H1 (cell line): Measurements from ENCODE around the gene TUBGCP3. TPM values are rescaled to one million over a fixed set of nuclear protein-coding genes. Genes with fewer than 3 reads are reported as not detected.

ENCODE experiments used
- CTCF ChIA-PET: fragments of 300-600 bp; sonication (Branson Sonifier 250); formaldehyde crosslinking; loops from one replicate; lab custom pipeline; 2021; ENCODE audit not compliant: partially characterized antibody; lab: Charles Lee
- POLR2A ChIA-PET: fragments of 300-600 bp; sonication (Branson Sonifier 250); formaldehyde crosslinking; loops from one replicate; lab custom pipeline; 2021; ENCODE audit warnings: inconsistent platforms; ENCODE audit not compliant: partially characterized antibody; lab: Charles Lee
- DNase-seq, 2 experiments: peaks; one replicate each; pipeline versions ENCODE4 v3.0.0 to v3.0.0-alpha.2; 2010 to 2022; ENCODE audit warnings: low spot score in 2 of 2, low read depth in 1 of 2, mixed read lengths in 1 of 2
- FAIRE-seq: peaks from 2 replicates; lab custom pipeline; 2011; peaks lifted over from hg19 to GRCh38; lab: Jason Lieb, UNC
- H2AFZ ChIP-seq: 2 replicates; pipeline ENCODE4 v1.8.1; 2012; ENCODE audit warnings: low read length, inconsistent platforms
- H2AK5ac ChIP-seq: 2 replicates; pipeline ENCODE4 v1.6.1; 2013; ENCODE audit warnings: low read depth, low read length
- H2BK120ac ChIP-seq: replicated peaks from 2 replicates; pipeline ENCODE3; 2013; ENCODE audit warnings: low read depth, low read length, inconsistent platforms
- H2BK12ac ChIP-seq: 2 replicates; pipeline ENCODE4 v1.6.1; 2013; ENCODE audit warnings: low read depth, low read length
- H2BK15ac ChIP-seq: 2 replicates; pipeline ENCODE4 v1.6.1; 2013; ENCODE audit warnings: low read length
- H2BK20ac ChIP-seq: 2 replicates; pipeline ENCODE4 v1.6.1; 2013; ENCODE audit warnings: low read length
- H2BK5ac ChIP-seq: 2 replicates; pipeline ENCODE4 v1.6.1; 2013; ENCODE audit warnings: low read depth, low read length
- H3K14ac ChIP-seq: 2 replicates; pipeline ENCODE4 v1.6.1; 2013; ENCODE audit warnings: inconsistent platforms; ENCODE audit not compliant: insufficient read length
- H3K18ac ChIP-seq: 2 replicates; pipeline ENCODE4 v1.6.1; 2013; ENCODE audit warnings: low read length; ENCODE audit errors: extremely low read depth
- H3K23ac ChIP-seq: 2 replicates; pipeline ENCODE4 v1.6.1; 2013; ENCODE audit warnings: inconsistent platforms; ENCODE audit not compliant: insufficient read length
- H3K23me2 ChIP-seq: 2 replicates; pipeline ENCODE4 v1.6.1; 2013; ENCODE audit warnings: low read depth, low read length
- H3K27ac ChIP-seq: 2 replicates; pipeline ENCODE4 v1.6.1; 2011; ENCODE audit warnings: low read depth, low read length, inconsistent platforms
- H3K27me3 ChIP-seq, 4 experiments: replicated peaks in 1 of 4; 1 replicate in 1 of 4; 2 replicates in 3 of 4; pipeline versions ENCODE4 v1.6.1 to v1.8.1; 2011 to 2013; ENCODE audit warnings: low read length in 3 of 4, mild to moderate bottlenecking in 3 of 4, inconsistent platforms in 2 of 4, mixed read lengths in 2 of 4, moderate library complexity in 1 of 4; ENCODE audit not compliant: control insufficient read depth in 3 of 4, insufficient read depth in 3 of 4; ENCODE audit errors: extremely low read depth in 1 of 4
- H3K36me3 ChIP-seq, 4 experiments: 2 replicates each; pipeline versions ENCODE4 v1.6.1 to v1.8.1; 2011 to 2013; ENCODE audit warnings: mild to moderate bottlenecking in 4 of 4, low read length in 3 of 4, moderate library complexity in 2 of 4, control low read depth in 1 of 4, inconsistent platforms in 1 of 4; ENCODE audit not compliant: insufficient read depth in 4 of 4, control insufficient read depth in 2 of 4
- H3K4ac ChIP-seq: replicated peaks from 2 replicates; pipeline ENCODE3; 2013; ENCODE audit warnings: low read length, low read depth, mixed read lengths, inconsistent platforms; ENCODE audit not compliant: insufficient read length
- H3K4me1 ChIP-seq, 4 experiments: replicated peaks in 1 of 4; 1 replicate in 1 of 4; 2 replicates in 3 of 4; pipeline versions ENCODE4 v1.6.1 to v1.8.1; 2011 to 2013; ENCODE audit warnings: low read length in 3 of 4, inconsistent platforms in 2 of 4, mixed read lengths in 1 of 4; ENCODE audit not compliant: insufficient read depth in 4 of 4, control insufficient read depth in 3 of 4
- H3K4me2 ChIP-seq, 2 experiments: 2 replicates each; pipeline versions ENCODE4 v1.6.1 to v1.8.1; 2011 to 2013; ENCODE audit warnings: low read depth in 2 of 2, low read length in 2 of 2, control low read depth in 1 of 2, inconsistent platforms in 1 of 2, mild to moderate bottlenecking in 1 of 2; ENCODE audit not compliant: insufficient read depth in 1 of 2
- H3K4me3 ChIP-seq, 4 experiments: fragments of 200-600, 300-600 bp in 1 of 4; sonication (generic), shearing (Covaris generic), sonication (Bioruptor Twin) in 1 of 4; 2 replicates each; pipeline versions ENCODE4 v1.5.1 to v1.8.1; 2011 to 2016; ENCODE audit warnings: low read length in 4 of 4, low read depth in 3 of 4, control low read depth in 2 of 4, inconsistent platforms in 2 of 4, mild to moderate bottlenecking in 2 of 4, mixed read lengths in 1 of 4, moderate library complexity in 1 of 4; ENCODE audit not compliant: insufficient read depth in 2 of 4; ENCODE audit errors: extremely low read depth in 1 of 4
- H3K56ac ChIP-seq: replicated peaks from 2 replicates; pipeline ENCODE3; 2013; ENCODE audit warnings: low read depth, mild to moderate bottlenecking, mixed read lengths, low read length, inconsistent platforms; ENCODE audit not compliant: insufficient read length
- H3K79me1 ChIP-seq: 2 replicates; pipeline ENCODE4 v1.6.1; 2013; ENCODE audit warnings: low read depth, low read length, control low read depth
- H3K79me2 ChIP-seq, 2 experiments: 2 replicates each; pipeline versions ENCODE4 v1.6.1 to v1.8.1; 2012 to 2013; ENCODE audit warnings: low read length in 2 of 2, mild to moderate bottlenecking in 2 of 2, inconsistent platforms in 1 of 2; ENCODE audit not compliant: insufficient read depth in 2 of 2, control insufficient read depth in 1 of 2
- H3K9ac ChIP-seq, 4 experiments: replicated peaks in 1 of 4; 1 replicate in 1 of 4; 2 replicates in 3 of 4; pipeline versions ENCODE4 v1.6.1 to v1.8.1; 2011 to 2013; ENCODE audit warnings: low read depth in 3 of 4, low read length in 3 of 4, control low read depth in 2 of 4, mild to moderate bottlenecking in 2 of 4, moderate library complexity in 2 of 4, inconsistent platforms in 1 of 4; ENCODE audit errors: extremely low read depth in 1 of 4
- H3K9me3 ChIP-seq, 2 experiments: 2 replicates each; pipeline versions ENCODE4 v1.6.1 to v1.8.1; 2012 to 2013; ENCODE audit warnings: mild to moderate bottlenecking in 2 of 2, moderate library complexity in 2 of 2, control low read depth in 1 of 2, inconsistent platforms in 1 of 2, low read depth in 1 of 2, low read length in 1 of 2, mixed read lengths in 1 of 2; ENCODE audit not compliant: insufficient read depth in 2 of 2
- H4K20me1 ChIP-seq, 2 experiments: replicated peaks in 1 of 2; 2 replicates each; pipeline versions ENCODE3 to v1.8.1; 2011 to 2013; ENCODE audit warnings: inconsistent platforms in 2 of 2, low read length in 2 of 2, mild to moderate bottlenecking in 1 of 2; ENCODE audit not compliant: insufficient read depth in 2 of 2, control insufficient read depth in 1 of 2
- H4K5ac ChIP-seq: 2 replicates; pipeline ENCODE4 v1.6.1; 2013; ENCODE audit warnings: low read length, low read depth, mixed read lengths, inconsistent platforms; ENCODE audit not compliant: insufficient read length
- H4K8ac ChIP-seq: 2 replicates; pipeline ENCODE4 v1.8.0; 2013; ENCODE audit warnings: mild to moderate bottlenecking, moderate library complexity, low read length, inconsistent platforms; ENCODE audit not compliant: insufficient read depth; ENCODE audit errors: extremely low read depth
- H4K91ac ChIP-seq: replicated peaks from 2 replicates; pipeline ENCODE3; 2013; ENCODE audit warnings: low read length, mixed read lengths, inconsistent platforms; ENCODE audit not compliant: insufficient read length
- CREB1 ChIP-seq: IDR thresholded peaks from 2 replicates; pipeline ENCODE4 v1.6.1; 2012; ENCODE audit warnings: inconsistent platforms
- CTBP2 ChIP-seq: IDR thresholded peaks from 2 replicates; pipeline ENCODE4 v1.7.0; 2011; ENCODE audit warnings: borderline replicate concordance, mild to moderate bottlenecking, moderate library complexity, mixed read lengths, low read length; ENCODE audit not compliant: insufficient read depth, insufficient read length
- EZH2 ChIP-seq: fragments of 200-600 bp; sonication (generic); IDR thresholded peaks from 2 replicates; pipeline ENCODE4 v1.7.1; 2012; ENCODE audit warnings: low read depth, mild to moderate bottlenecking, moderate library complexity, low read length, inconsistent platforms; ENCODE audit not compliant: severe bottlenecking
- YY1 ChIP-seq: IDR thresholded peaks from 2 replicates; pipeline ENCODE4 v1.6.1; 2011; ENCODE audit warnings: low read depth, mild to moderate bottlenecking, low read length
- WGBS, 2 experiments: shearing (Covaris generic) in 1 of 2; methylation state at CpG; one replicate each; pipeline versions ENCODE4 v1.1.6 to v1.1.7; 2013 to 2015; ENCODE audit warnings: low lambda C conversion rate in 2 of 2, mixed read lengths in 2 of 2, inconsistent platforms in 1 of 2, low coverage in 1 of 2, missing lambda C conversion rate in 1 of 2; ENCODE audit not compliant: insufficient replicate concordance in 2 of 2, insufficient coverage in 1 of 2, insufficient read length in 1 of 2; ENCODE audit errors: extremely low coverage in 1 of 2, missing lambda C conversion rate in 1 of 2; 5-methylcytosine and 5-hydroxymethylcytosine counted together
- polyA plus RNA-seq, 7 experiments: library from polyadenylated mRNA; depleted of rRNA in 3 of 7; stranded (reverse) in 5 of 7; unstranded in 2 of 7; fragments of >200 nt in 5 of 7; fragments of 200-250 nt in 2 of 7; gene quantifications; 1 replicate in 5 of 7; 2 replicates in 1 of 7; 4 replicates in 1 of 7; pipeline versions ENCODE4 v1.2.1 to v1.2.3, GENCODE V29; 2011 to 2013; ENCODE audit warnings: missing spikeins in 2 of 7, mixed read lengths in 2 of 7
- total RNA-seq: library from RNA; stranded (reverse); fragmentation: NEBNext Ultra II Directional; extraction: Animal tissue kit (Norgen Biotek cat#: 25700); gene quantifications from 2 replicates; pipeline ENCODE4 v1.2.1, GENCODE V29; 2021

Gene TUBGCP3
- total and polyA plus RNA-seq, 2 of the 8 experiments (the other 6 are each of a cell fraction or from before 2014, with no cell fraction given): 27.0 to 31.7 TPM

DNA sequence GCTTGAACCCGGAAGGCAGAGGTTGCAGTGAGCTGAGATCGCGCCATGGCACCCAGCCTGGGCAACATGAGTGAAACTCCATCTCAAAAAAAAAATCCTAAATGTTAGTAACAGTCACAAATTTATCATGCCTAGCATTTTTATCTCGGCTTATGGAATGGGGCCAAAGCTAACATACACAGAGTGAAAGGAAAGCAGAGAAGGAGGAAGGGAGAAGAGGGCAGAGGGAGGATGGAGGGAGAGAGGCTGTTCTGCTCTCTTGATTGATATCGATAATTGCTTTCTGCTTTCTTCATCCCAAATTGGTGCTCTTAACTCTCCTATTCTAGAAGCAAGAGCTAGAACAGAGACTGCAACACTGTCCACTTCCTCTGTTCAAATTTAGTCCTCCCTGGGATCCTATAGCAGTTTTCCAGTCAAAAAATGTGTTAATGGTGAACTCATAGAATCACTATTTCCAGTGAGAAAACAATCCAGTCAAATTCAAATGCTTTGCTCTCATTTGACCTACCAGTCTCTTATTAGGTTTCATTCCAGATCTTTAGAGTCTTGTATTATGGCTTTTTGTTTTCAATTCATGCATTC, 15.8 kb upstream of the TUBGCP3 start:
- H3K23me2 ChIP-seq: peaks cover 3% of the 10 kb centered on the region; the same call in 1 of the 2 replicates
- H2BK20ac ChIP-seq: no peak overlapping the region
- H3K4ac ChIP-seq: no peak overlapping the region
- H4K8ac ChIP-seq: no peak overlapping the region
- no peak overlapping the region for H2BK120ac ChIP-seq
- H2BK15ac ChIP-seq: no peak overlapping the region
- no peak overlapping the region for H2AFZ ChIP-seq
- no peak overlapping the region for H3K56ac ChIP-seq
- no peak overlapping the region for H3K18ac ChIP-seq
- no peak overlapping the region for H2BK5ac ChIP-seq
- no peak overlapping the region for H3K4me2 ChIP-seq
- H2AK5ac ChIP-seq: no peak overlapping the region
- WGBS, 2 experiments: 80% methylated on average over 5 of the region's 5 CpGs; no CpG with 5 or more reads in 1 of the 2 experiments
- peaks cover 0 to 6% (median 3%) of the 10 kb centered on the region in 4 experiments; a peak in 4 of 7 replicates for H3K27me3 ChIP-seq
- no peak overlapping the region for H3K23ac ChIP-seq
- ChIA-PET POLR2A (interaction anchor here (1.5 kb wide), 1 partner anchor 17 kb away, joined by 4 read pairs; no protein-coding TSS in a partner anchor), CTCF (no interaction called here)
- H3K9me3 ChIP-seq: no peaks in the 10 kb centered on the region
- H3K14ac ChIP-seq: no peak overlapping the region
- DNase-seq: no peak
- no peaks in the 10 kb centered on the region for H3K36me3 ChIP-seq
- TF ChIP-seq YY1 (no peak), CREB1 (no peak), CTBP2 (no peak), EZH2 (no peak)
- TF ChIP-seq, all 59 proteins: peak for 0
- FAIRE-seq: no peak
- H4K5ac ChIP-seq: no peak overlapping the region
- H3K79me2 ChIP-seq: no peaks in the 10 kb centered on the region
- H3K4me3 ChIP-seq: no peak overlapping the region
- no peak overlapping the region for H3K9ac ChIP-seq
- no peak overlapping the region for H3K27ac ChIP-seq
- peaks cover 0 to 2% (median under 1%) of the 10 kb centered on the region in 4 experiments; a peak in 1 of 7 replicates for H3K4me1 ChIP-seq
- H4K20me1 ChIP-seq: no peaks in the 10 kb centered on the region
- H2BK12ac ChIP-seq: no peak overlapping the region
- H3K79me1 ChIP-seq: no peaks in the 10 kb centered on the region
- H4K91ac ChIP-seq: no peak overlapping the region
